GM12873 (cell line): Measurements from ENCODE around the gene ERI3.

Experiments used
- CTCF ChIP-seq: IDR thresholded peaks from 2 replicates; pipeline ENCODE4 v1.5.1; 2012; ENCODE audit warnings: low read depth, mild to moderate bottlenecking, moderate library complexity, low read length, control low read depth; ENCODE audit not compliant: insufficient read depth; ENCODE audit errors: missing control alignments

Gene ERI3

GRCh38 chr1:44314452-44314851 lies 40.6 kb downstream of the ERI3 start:
- no peak for TF ChIP-seq CTCF

GRCh38 chr1:44313265-44313918 lies 41.7 kb downstream of the ERI3 start:
- TF ChIP-seq CTCF, result no peak

GRCh38 chr1:44312399-44313196 lies 42.5 kb downstream of the ERI3 start:
- TF ChIP-seq CTCF, result no peak

- TF ChIP-seq CTCF, result no peak
Observed at GRCh38 chr1:44310006-44310405, 45.1 kb downstream of the ERI3 start.

- TF ChIP-seq CTCF, result no peak
Observed at GRCh38 chr1:44305962-44306422, 49.1 kb downstream of the ERI3 start.

- TF ChIP-seq CTCF, result no peak
Observed at GRCh38 chr1:44303532-44303931, 51.5 kb downstream of the ERI3 start.

GRCh38 chr1:44302541-44302940 lies 52.5 kb downstream of the ERI3 start:
- no peak for TF ChIP-seq CTCF
